Measurements from ENCODE around the gene TBX15. TPM values are rescaled to one million over a fixed set of nuclear protein-coding genes. Genes with fewer than 3 reads are reported as not detected.

TBX15 gene
- total RNA-seq, 2 donors from 2014 or later: not detected

GRCh38 chr1:118985640-118986554, 2.2 kb downstream of the TBX15 start:
- Mint-ChIP-seq H3K4me3 (no peak overlapping the region), H3K27ac (no peak overlapping the region), H3K27me3 (peaks cover 64 to 86% of the 10 kb centered on the region in 2 donors), H3K9me3 (peaks cover 3% of the 10 kb centered on the region), H3K4me1 (ENCODE audit: low read depth in 2 of 2) (peaks cover 10 to 11% of the 10 kb centered on the region in 2 donors), H3K36me3 (peaks cover 26% of the 10 kb centered on the region)
- ATAC-seq: no peak
- no peak for DNase-seq (ENCODE audit: low spot score)

GRCh38 chr1:118984722-118985639, 3.2 kb downstream of the TBX15 start:
- Mint-ChIP-seq H3K27me3 (peaks cover 60 to 86% of the 10 kb centered on the region in 2 donors), H3K9me3 (peaks cover 3% of the 10 kb centered on the region), H3K27ac (no peak overlapping the region), H3K4me3 (no peak overlapping the region), H3K36me3 (peaks cover 26% of the 10 kb centered on the region), H3K4me1 (ENCODE audit: low read depth in 2 of 2) (peaks cover 10 to 11% of the 10 kb centered on the region in 2 donors)
- DNase-seq (ENCODE audit: low spot score) (no peak), ATAC-seq (no peak)

- H3K4me3 Mint-ChIP-seq: no peak overlapping the region
- ATAC-seq: no peak
- peaks cover 3% of the 10 kb centered on the region for H3K9me3 Mint-ChIP-seq
- peaks cover 58 to 79% of the 10 kb centered on the region in 2 donors for H3K27me3 Mint-ChIP-seq
- H3K27ac Mint-ChIP-seq: no peak overlapping the region
- peaks cover 26% of the 10 kb centered on the region for H3K36me3 Mint-ChIP-seq
- peaks cover 10 to 11% of the 10 kb centered on the region in 2 donors for H3K4me1 Mint-ChIP-seq (ENCODE audit: low read depth in 2 of 2)
- DNase-seq (ENCODE audit: low spot score): no peak
These were observed 3.9 kb downstream of the TBX15 start for GRCh38 chr1:118984086-118984721.

GRCh38 chr1:118983558-118984041, 4.5 kb downstream of the TBX15 start:
- Mint-ChIP-seq H3K27ac (no peak overlapping the region), H3K27me3 (peaks cover 56 to 78% of the 10 kb centered on the region in 2 donors), H3K36me3 (peaks cover 26% of the 10 kb centered on the region), H3K4me3 (no peak overlapping the region), H3K4me1 (ENCODE audit: low read depth in 2 of 2) (peaks cover 10 to 11% of the 10 kb centered on the region in 2 donors), H3K9me3 (peaks cover 3% of the 10 kb centered on the region)
- ATAC-seq: no peak
- DNase-seq (ENCODE audit: low spot score): no peak

- peaks cover 10 to 11% of the 10 kb centered on the region in 2 donors for H3K4me1 Mint-ChIP-seq (ENCODE audit: low read depth in 2 of 2)
- no peak overlapping the region for H3K27ac Mint-ChIP-seq
- no peak overlapping the region for H3K4me3 Mint-ChIP-seq
- ATAC-seq (no peak), DNase-seq (ENCODE audit: low spot score) (no peak)
- H3K27me3 Mint-ChIP-seq: peaks cover 58 to 78% of the 10 kb centered on the region in 2 donors
- peaks cover 3% of the 10 kb centered on the region for H3K9me3 Mint-ChIP-seq
- H3K36me3 Mint-ChIP-seq: peaks cover 26% of the 10 kb centered on the region
These were observed 5.2 kb downstream of the TBX15 start for GRCh38 chr1:118982821-118983557.

GRCh38 chr1:118982266-118982665, 5.9 kb downstream of the TBX15 start:
- Mint-ChIP-seq H3K4me1 (ENCODE audit: low read depth in 2 of 2) (peaks cover 10 to 11% of the 10 kb centered on the region in 2 donors), H3K27ac (no peak overlapping the region), H3K4me3 (no peak overlapping the region), H3K9me3 (peaks cover 3% of the 10 kb centered on the region), H3K36me3 (peaks cover 26% of the 10 kb centered on the region), H3K27me3 (peaks cover 62 to 83% of the 10 kb centered on the region in 2 donors)
- ATAC-seq: no peak
- DNase-seq (ENCODE audit: low spot score): no peak

GRCh38 chr1:118981436-118981835, 6.7 kb downstream of the TBX15 start:
- no peak overlapping the region for H3K4me3 Mint-ChIP-seq
- H3K27ac Mint-ChIP-seq: no peak overlapping the region
- H3K36me3 Mint-ChIP-seq: peaks cover 19% of the 10 kb centered on the region
- ATAC-seq (no peak), DNase-seq (ENCODE audit: low spot score) (no peak)
- peaks cover 3% of the 10 kb centered on the region for H3K9me3 Mint-ChIP-seq
- peaks cover 55 to 80% of the 10 kb centered on the region in 2 donors for H3K27me3 Mint-ChIP-seq
- H3K4me1 Mint-ChIP-seq (ENCODE audit: low read depth in 2 of 2): peaks cover 4% of the 10 kb centered on the region in 2 donors

DNA sequence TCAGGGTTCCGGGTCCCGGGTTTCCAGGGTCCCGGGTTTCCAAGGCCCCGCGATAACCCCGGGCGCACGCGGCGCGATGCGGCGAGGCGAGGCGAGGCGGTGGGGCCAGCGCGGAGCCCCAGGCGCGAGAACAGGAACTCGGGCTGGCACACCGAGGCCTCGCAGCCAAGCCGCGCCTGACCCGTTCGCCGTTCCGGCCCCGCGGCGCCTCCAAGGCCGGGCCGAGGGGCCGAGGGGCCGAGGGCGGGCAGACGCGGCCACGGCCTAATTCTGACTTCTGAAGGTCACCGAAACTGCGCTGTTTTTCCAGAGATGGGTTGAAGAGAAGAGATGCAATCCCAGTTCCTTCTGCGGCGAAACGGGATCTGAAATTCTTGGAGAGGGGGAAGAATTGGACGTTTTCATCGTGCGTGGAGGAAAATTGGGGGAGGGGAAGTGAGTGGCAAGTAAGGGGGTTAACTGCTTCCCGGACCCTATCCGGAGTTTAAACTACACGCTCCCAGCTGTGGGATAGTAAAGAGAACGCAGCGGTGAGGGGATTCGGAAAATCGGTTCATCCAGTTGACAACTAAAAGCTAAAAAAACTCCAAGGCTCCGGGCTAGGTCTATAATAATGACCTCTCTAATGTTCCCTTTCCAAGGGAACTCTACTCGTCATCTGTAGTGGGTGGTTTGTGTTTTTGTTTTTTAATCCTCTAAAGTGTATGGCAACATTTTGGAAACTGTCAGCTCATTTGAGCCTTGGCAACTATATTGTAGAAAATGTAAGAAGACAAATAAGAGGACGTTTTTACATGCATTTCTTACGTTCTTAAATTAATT, 8.2 kb downstream of the TBX15 start:
- peaks cover 3% of the 10 kb centered on the region for H3K9me3 Mint-ChIP-seq
- no peak overlapping the region for H3K4me3 Mint-ChIP-seq

GRCh38 chr1:118978914-118979701, 9.0 kb downstream of the TBX15 start:
- peaks cover 39 to 78% of the 10 kb centered on the region in 2 donors for H3K27me3 Mint-ChIP-seq
- H3K4me3 Mint-ChIP-seq: no peak overlapping the region
- peaks cover 4% of the 10 kb centered on the region for H3K36me3 Mint-ChIP-seq
- no peaks in the 10 kb centered on the region for H3K4me1 Mint-ChIP-seq (ENCODE audit: low read depth in 2 of 2)
- ATAC-seq (no peak), DNase-seq (ENCODE audit: low spot score) (no peak)
- H3K9me3 Mint-ChIP-seq: peaks cover 3% of the 10 kb centered on the region
- H3K27ac Mint-ChIP-seq: no peak overlapping the region

More for the DNA sequence above, 8.2 kb downstream of the TBX15 start:
- Mint-ChIP-seq H3K4me1 (ENCODE audit: low read depth in 2 of 2) (peaks cover 4% of the 10 kb centered on the region in 2 donors), H3K27ac (no peak overlapping the region), H3K36me3 (peaks cover 9% of the 10 kb centered on the region), H3K27me3 (peaks cover 42 to 80% of the 10 kb centered on the region in 2 donors)
- DNase-seq (ENCODE audit: low spot score) (no peak), ATAC-seq (no peak)

DNA sequence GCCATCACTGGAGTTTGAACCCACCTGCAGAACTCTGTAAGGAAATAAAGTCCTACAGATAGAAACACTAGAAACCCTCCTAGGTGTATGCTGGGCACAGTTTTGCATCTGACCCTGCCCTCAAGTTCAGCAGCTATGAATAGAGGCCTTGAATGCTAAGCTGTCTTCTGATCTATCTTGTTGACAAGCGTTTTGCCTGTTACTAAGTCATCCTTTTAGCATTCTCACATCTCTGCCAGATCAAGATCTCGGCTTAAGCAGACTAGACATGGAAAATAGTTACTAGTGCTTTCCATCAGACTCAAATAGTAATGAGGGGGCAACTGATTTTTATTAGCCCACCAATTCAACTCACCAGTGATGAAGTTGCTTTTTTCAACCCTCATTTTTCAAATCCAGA, 10.5 kb downstream of the TBX15 start:
- ATAC-seq: no peak
- Mint-ChIP-seq H3K27me3 (peaks cover 28 to 75% of the 10 kb centered on the region in 2 donors), H3K4me3 (no peak overlapping the region), H3K36me3 (no peaks in the 10 kb centered on the region), H3K4me1 (ENCODE audit: low read depth in 2 of 2) (no peaks in the 10 kb centered on the region), H3K27ac (no peak overlapping the region), H3K9me3 (peaks cover 3% of the 10 kb centered on the region)
- DNase-seq (ENCODE audit: low spot score): no peak

DNA sequence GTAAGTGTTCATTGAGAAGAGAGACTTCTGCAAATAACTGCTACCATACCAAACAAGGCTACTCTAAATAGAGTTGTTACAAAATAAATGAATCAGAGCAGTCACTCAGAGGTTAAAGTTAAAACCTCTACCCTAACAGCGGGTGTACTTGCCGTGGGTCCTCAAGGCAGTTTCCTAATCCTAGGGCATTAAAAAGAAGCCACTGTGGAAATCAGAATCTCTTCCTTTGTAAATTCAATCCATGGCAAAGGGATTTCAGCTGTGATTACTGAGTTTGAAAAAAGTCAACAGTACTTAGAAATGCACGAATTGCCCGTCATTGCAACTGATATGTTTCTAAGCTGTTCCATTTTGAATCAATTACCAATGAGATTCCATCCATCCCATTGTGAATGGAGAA, 13.5 kb downstream of the TBX15 start:
- Mint-ChIP-seq H3K9me3 (peaks cover 4% of the 10 kb centered on the region), H3K27me3 (peaks cover 18 to 61% of the 10 kb centered on the region in 2 donors), H3K4me3 (no peak overlapping the region), H3K4me1 (ENCODE audit: low read depth in 2 of 2) (no peaks in the 10 kb centered on the region), H3K27ac (no peak overlapping the region), H3K36me3 (no peaks in the 10 kb centered on the region)
- ATAC-seq (no peak), DNase-seq (ENCODE audit: low spot score) (no peak)

Measured in natural killer cell treated with Interleukin-12 subunit alpha and Interleukin-12 subunit beta and Interleukin-15 and Interleukin-18, amount 100 ng/mL, for 72 hours (primary cell).